ENCODE data around the gene PCDHGA6.

Gene PCDHGA6

DNA sequence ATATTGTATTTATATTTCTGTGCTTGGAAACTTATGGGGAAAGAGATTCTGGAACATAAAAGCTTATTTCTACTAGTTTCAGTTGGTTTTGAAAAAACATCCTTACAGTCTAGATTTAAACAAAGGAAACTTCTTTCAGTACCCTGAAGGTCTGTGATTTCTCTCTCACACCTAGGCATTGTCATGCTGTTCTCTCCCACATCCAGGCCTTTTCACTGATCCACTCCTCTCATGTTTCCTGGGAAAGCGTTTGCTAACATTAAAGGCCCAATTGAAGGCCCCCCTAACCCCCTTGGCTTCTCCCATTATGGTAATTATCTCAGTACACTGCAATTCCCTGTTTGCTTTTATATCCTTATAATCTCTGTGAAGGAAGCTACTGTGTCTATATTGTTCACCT lies 30.9 kb upstream of the PCDHGA6 start:
- H3K79me2 ChIP-seq (ENCODE audit: low read length) = no peaks in the 10 kb centered on the region
- H3K27me3 ChIP-seq (replicated peaks; ENCODE audit: insufficient read depth, low read length) = no peaks in the 10 kb centered on the region; the same call in 1 of the 2 replicates
- no peaks in the 10 kb centered on the region for H3K9me3 ChIP-seq (replicated peaks; ENCODE audit: insufficient read depth, low read length)
- no peak overlapping the region for H3K27ac ChIP-seq (ENCODE audit: low read length)
- H3F3A ChIP-seq (ENCODE audit: insufficient read depth, low read length) = no peaks in the 10 kb centered on the region
- H3K4me3 ChIP-seq (ENCODE audit: low read length) = no peak overlapping the region
- H3K9me2 ChIP-seq (replicated peaks; ENCODE audit: insufficient read depth, low read length) = no peaks in the 10 kb centered on the region
- H2AFZ ChIP-seq (ENCODE audit: low read length) = no peak overlapping the region
- no peaks in the 10 kb centered on the region for H3K36me3 ChIP-seq (replicated peaks; ENCODE audit: insufficient read depth, low read length)
- TF ChIP-seq EZH2 (optimal IDR thresholded peaks at IDR 0.05; ENCODE audit: low read depth, low read length) = no peak
- no peak overlapping the region for H3K9ac ChIP-seq (ENCODE audit: low read length)
- H3K4me1 ChIP-seq (ENCODE audit: low read length) = no peaks in the 10 kb centered on the region
- no peaks in the 10 kb centered on the region for H4K20me1 ChIP-seq (ENCODE audit: insufficient read depth, low read length)
- H3K4me2 ChIP-seq (ENCODE audit: low read depth, low read length) = no peak overlapping the region
- DNase-seq = no peak

DNA sequence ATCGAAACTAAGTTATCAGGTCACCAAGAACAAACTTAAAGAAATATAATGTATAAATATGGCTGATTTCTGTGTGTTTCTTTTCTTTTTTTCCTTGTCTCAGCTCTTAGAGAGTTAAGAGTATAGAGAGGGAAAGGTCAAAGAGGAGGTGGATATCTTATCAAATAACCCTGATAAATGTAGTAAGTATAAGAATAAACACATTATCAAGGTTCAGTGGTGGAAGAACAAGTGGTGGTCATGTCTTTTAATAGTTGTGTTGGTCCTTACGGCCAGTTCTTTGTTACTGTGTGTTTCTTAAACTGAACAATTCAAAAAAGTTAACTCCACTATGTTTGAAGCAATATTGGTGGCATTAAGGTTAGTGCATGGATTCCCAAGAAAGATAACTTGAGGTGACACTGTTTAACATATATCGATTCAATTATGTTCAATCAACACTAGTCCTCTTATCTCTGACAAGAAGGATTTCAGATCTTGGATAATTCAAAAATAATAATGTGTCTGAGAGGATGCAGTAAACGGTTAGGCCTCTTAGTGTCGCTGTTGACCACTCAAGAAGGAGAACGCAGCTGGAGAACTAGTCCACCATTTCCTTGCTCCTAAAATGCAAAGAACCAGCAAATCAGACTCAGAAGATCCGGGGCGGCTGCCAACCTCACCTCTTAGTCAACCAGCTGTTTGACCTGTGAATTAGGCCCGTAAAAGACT lies 30.3 kb upstream of the PCDHGA6 start, which contains the start of gene PCDHGA3:
Gene PCDHGA3, plus strand, starts transcription at position 588 of the 711 bp plus-strand sequence. CDS start 205 bp downstream, outside the sequence.
- TF ChIP-seq, protein P1, sequence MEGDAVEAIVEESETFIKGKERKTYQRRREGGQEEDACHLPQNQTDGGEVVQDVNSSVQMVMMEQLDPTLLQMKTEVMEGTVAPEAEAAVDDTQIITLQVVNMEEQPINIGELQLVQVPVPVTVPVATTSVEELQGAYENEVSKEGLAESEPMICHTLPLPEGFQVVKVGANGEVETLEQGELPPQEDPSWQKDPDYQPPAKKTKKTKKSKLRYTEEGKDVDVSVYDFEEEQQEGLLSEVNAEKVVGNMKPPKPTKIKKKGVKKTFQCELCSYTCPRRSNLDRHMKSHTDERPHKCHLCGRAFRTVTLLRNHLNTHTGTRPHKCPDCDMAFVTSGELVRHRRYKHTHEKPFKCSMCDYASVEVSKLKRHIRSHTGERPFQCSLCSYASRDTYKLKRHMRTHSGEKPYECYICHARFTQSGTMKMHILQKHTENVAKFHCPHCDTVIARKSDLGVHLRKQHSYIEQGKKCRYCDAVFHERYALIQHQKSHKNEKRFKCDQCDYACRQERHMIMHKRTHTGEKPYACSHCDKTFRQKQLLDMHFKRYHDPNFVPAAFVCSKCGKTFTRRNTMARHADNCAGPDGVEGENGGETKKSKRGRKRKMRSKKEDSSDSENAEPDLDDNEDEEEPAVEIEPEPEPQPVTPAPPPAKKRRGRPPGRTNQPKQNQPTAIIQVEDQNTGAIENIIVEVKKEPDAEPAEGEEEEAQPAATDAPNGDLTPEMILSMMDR (IDR thresholded peaks at IDR 0.05; ENCODE audit: low read length) = peak; percentile 37
- TF ChIP-seq EZH2 (optimal IDR thresholded peaks at IDR 0.05; ENCODE audit: low read depth, low read length) = no peak
- Histone ChIP-seq H4K20me1 (ENCODE audit: insufficient read depth, low read length) (no peaks in the 10 kb centered on the region), H3K27ac (ENCODE audit: low read length) (no peak within 1 kb of the TSS), H3K4me1 (ENCODE audit: low read length) (no peaks in the 10 kb centered on the region), H3F3A (ENCODE audit: insufficient read depth, low read length) (no peaks in the 10 kb centered on the region), H3K4me3 (ENCODE audit: low read length) (no peak within 1 kb of the TSS), H2AFZ (ENCODE audit: low read length) (no peak within 1 kb of the TSS), H3K36me3 (replicated peaks; ENCODE audit: insufficient read depth, low read length) (no peaks in the 10 kb centered on the region), H3K9me3 (replicated peaks; ENCODE audit: insufficient read depth, low read length) (no peaks in the 10 kb centered on the region), H3K27me3 (replicated peaks; ENCODE audit: insufficient read depth, low read length) (no peaks in the 10 kb centered on the region; the same call in 1 of the 2 replicates), H3K9ac (ENCODE audit: low read length) (no peak within 1 kb of the TSS), H3K9me2 (replicated peaks; ENCODE audit: insufficient read depth, low read length) (no peaks in the 10 kb centered on the region), H3K79me2 (ENCODE audit: low read length) (no peaks in the 10 kb centered on the region), H3K4me2 (ENCODE audit: low read depth, low read length) (no peak within 1 kb of the TSS)
- peak; percentile 38 for DNase-seq

DNA sequence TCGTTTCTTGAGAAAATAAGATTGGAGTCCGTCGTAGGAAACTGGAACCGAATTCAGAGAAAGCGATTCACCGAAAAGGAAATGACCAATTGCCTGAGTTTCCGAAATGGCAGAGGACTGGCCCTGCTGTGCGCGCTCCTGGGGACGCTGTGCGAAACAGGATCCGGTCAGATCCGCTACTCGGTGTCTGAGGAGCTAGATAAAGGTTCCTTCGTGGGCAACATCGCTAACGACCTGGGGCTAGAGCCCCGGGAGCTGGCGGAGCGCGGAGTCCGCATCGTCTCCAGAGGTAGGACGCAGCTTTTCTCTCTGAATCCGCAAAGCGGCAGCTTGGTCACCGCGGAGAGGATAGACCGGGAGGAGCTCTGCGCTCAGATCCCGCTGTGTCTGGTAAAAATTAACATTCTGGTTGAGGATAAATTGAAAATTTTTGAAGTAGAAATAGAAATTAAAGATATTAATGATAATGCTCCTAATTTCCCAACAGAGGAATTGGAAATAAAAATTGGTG lies 29.7 kb upstream of the PCDHGA6 start:
- no peaks in the 10 kb centered on the region for H3K79me2 ChIP-seq (ENCODE audit: low read length)
- H3K4me3 ChIP-seq (ENCODE audit: low read length) = no peak overlapping the region
- H3K9ac ChIP-seq (ENCODE audit: low read length) = no peak overlapping the region

More for the DNA sequence above, 29.7 kb upstream of the PCDHGA6 start:
- no peak overlapping the region for H2AFZ ChIP-seq (ENCODE audit: low read length)
- H3F3A ChIP-seq (ENCODE audit: insufficient read depth, low read length) = no peaks in the 10 kb centered on the region
- H3K4me2 ChIP-seq (ENCODE audit: low read depth, low read length) = no peak overlapping the region
- no peak overlapping the region for H3K27ac ChIP-seq (ENCODE audit: low read length)
- DNase-seq = no peak
- no peaks in the 10 kb centered on the region; the same call in 1 of the 2 replicates for H3K27me3 ChIP-seq (replicated peaks; ENCODE audit: insufficient read depth, low read length)
- H4K20me1 ChIP-seq (ENCODE audit: insufficient read depth, low read length) = no peaks in the 10 kb centered on the region
- TF ChIP-seq, protein P1 (IDR thresholded peaks at IDR 0.05; ENCODE audit: low read length) = no peak
- TF ChIP-seq EZH2phosphoT487 (IDR thresholded peaks at IDR 0.05; ENCODE audit: low read length) (no peak), EZH2 (optimal IDR thresholded peaks at IDR 0.05; ENCODE audit: low read depth, low read length) (no peak)
- no peaks in the 10 kb centered on the region for H3K9me2 ChIP-seq (replicated peaks; ENCODE audit: insufficient read depth, low read length)
- H3K9me3 ChIP-seq (replicated peaks; ENCODE audit: insufficient read depth, low read length) = no peaks in the 10 kb centered on the region
- H3K36me3 ChIP-seq (replicated peaks; ENCODE audit: insufficient read depth, low read length) = no peaks in the 10 kb centered on the region
- H3K4me1 ChIP-seq (ENCODE audit: low read length) = no peaks in the 10 kb centered on the region
